Upper lobe of right lung (tissue), 1 donor: ENCODE measurements around the gene TFF3. TPM values are rescaled to one million over a fixed set of nuclear protein-coding genes. Genes with fewer than 3 reads are reported as not detected.

Experiments
- ATAC-seq: fragments of 200-7000 bp; cut with Tn5 transposase; one replicate; pipeline ENCODE4 v1.9.1; 2020; ENCODE audit warnings: mild to moderate bottlenecking, moderate library complexity
- DNase-seq: peaks from one replicate; pipeline ENCODE4 v3.0.0-alpha.2; 2020
- H3K27ac ChIP-seq: fragments of 200-600 bp; one replicate; pipeline ENCODE4 v1.8.0; 2022
- H3K27me3 ChIP-seq: fragments of 200-600 bp; one replicate; pipeline ENCODE4 v1.8.0; 2022; ENCODE audit warnings: mild to moderate bottlenecking
- H3K36me3 ChIP-seq: fragments of 200-600 bp; one replicate; pipeline ENCODE4 v1.8.0; 2022
- H3K4me1 ChIP-seq: fragments of 200-600 bp; one replicate; pipeline ENCODE4 v1.8.0; 2022
- H3K4me3 ChIP-seq: fragments of 200-600 bp; one replicate; pipeline ENCODE4 v1.8.0; 2022; ENCODE audit warnings: mild to moderate bottlenecking
- H3K9me3 ChIP-seq: fragments of 200-600 bp; one replicate; pipeline ENCODE4 v1.8.0; 2022
- CTCF ChIP-seq: fragments of 200-600 bp; IDR thresholded peaks from one replicate; pipeline ENCODE4 v1.8.0; 2022; ENCODE audit warnings: antibody characterized with exemption
- intact Hi-C: fragments of 100-400 bp; cut with DNase I; formaldehyde crosslinking; loops from one replicate; pipeline ENCODE4 v1.11.0; 2022
- total RNA-seq: library from RNA; stranded (reverse); fragmentation: NEBNext Ultra II Directional; extraction: Animal tissue kit (Norgen Biotek cat#: 25700); gene quantifications from one replicate; pipeline ENCODE4 v1.2.1, GENCODE V29; 2021
- donor health status: DM: no; HTN: yes; CAD: no; lungs with severe emphysema.

TFF3 gene
- total RNA-seq, 1 donor from 2014 or later, result 19.6 TPM

- ATAC-seq (no peak), DNase-seq (no peak)
- Histone ChIP-seq H3K36me3 (peaks cover 18% of the 10 kb centered on the region), H3K9me3 (no peaks in the 10 kb centered on the region), H3K27ac (no peak overlapping the region), H3K4me3 (no peak overlapping the region), H3K27me3 (no peaks in the 10 kb centered on the region), H3K4me1 (no peaks in the 10 kb centered on the region)
- intact Hi-C loops, result no loop called here
- no peak for TF ChIP-seq CTCF
Observed at GRCh38 chr21:42287193-42288083, 27.8 kb downstream of the TFF3 start.

GRCh38 chr21:42286416-42286815, 28.8 kb downstream of the TFF3 start:
- H3K9me3 ChIP-seq, result no peaks in the 10 kb centered on the region
- H3K27ac ChIP-seq, result no peak overlapping the region
- ATAC-seq (no peak), DNase-seq (no peak)
- no peaks in the 10 kb centered on the region for H3K27me3 ChIP-seq
- intact Hi-C loops, result no loop called here
- TF ChIP-seq CTCF, result no peak
- no peaks in the 10 kb centered on the region for H3K4me1 ChIP-seq
- H3K4me3 ChIP-seq, result no peak overlapping the region
- H3K36me3 ChIP-seq, result peaks cover 18% of the 10 kb centered on the region

DNA sequence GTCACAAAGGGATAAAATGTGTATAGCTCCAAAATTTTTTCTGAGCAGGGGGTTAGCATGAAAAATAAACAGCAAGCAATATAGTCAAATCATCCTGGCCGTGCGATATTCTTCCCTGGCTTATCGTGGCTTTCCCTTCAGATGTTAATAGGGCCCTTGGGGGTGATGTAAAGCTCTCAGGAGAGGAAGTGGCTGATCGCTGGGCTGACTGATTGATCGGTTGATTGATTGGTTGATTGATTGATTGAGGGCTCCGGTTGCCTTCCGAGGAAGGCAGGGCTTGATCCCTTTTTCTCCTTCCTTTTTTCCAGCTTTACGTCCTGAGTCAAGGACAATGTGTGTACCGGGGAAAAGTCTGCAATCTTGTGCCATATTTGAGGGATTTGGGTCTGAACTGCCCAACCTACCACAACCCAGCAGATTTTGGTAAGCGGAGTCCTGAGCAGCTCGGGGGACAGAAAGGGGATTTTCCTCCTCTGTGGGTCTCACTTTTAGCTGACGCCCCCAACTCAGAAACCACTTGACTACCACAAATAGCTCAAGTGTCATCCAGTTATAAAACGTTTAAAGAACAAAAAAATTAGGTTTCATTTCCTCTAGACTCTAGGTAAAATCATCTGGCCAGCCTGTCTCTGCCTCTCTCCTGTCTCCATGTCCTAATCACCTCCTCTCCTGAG, 29.5 kb downstream of the TFF3 start:
- no peak for DNase-seq

DNA sequence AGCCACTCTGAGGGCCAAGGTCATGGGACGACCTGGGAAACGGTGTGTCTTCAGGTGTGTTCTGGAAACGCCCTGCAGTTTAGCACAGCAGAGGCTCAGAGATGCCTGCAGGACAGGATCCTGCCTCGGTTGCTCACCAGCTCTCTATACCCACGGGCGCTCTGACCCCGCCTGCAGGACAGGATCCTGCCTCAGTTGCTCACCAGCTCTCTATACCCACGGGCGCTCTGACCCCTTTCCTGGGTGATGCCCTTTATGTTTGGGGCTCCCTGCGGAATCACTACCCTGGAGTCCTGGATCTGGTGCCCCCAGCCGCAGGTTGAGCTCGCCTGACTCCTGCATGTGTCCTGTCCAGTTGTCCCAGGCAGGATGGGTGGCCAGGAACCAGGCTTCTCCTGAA, 32.5 kb downstream of the TFF3 start:
- DNase-seq (no peak), ATAC-seq (no peak)
- H3K36me3 ChIP-seq, result peaks cover 11% of the 10 kb centered on the region
- no peak overlapping the region for H3K4me3 ChIP-seq
- H3K4me1 ChIP-seq, result no peaks in the 10 kb centered on the region
- H3K27ac ChIP-seq, result no peak overlapping the region
- no peaks in the 10 kb centered on the region for H3K9me3 ChIP-seq
- no peak for TF ChIP-seq CTCF
- H3K27me3 ChIP-seq, result no peaks in the 10 kb centered on the region
- intact Hi-C loops, result no loop called here

More for the DNA sequence above, 29.5 kb downstream of the TFF3 start:
- no peaks in the 10 kb centered on the region for H3K9me3 ChIP-seq
- no peak for ATAC-seq
- no peak overlapping the region for H3K27ac ChIP-seq
- H3K4me1 ChIP-seq, result no peaks in the 10 kb centered on the region
- intact Hi-C loops, result no loop called here
- H3K36me3 ChIP-seq, result peaks cover 18% of the 10 kb centered on the region
- TF ChIP-seq CTCF, result no peak
- H3K4me3 ChIP-seq, result no peak overlapping the region
- no peaks in the 10 kb centered on the region for H3K27me3 ChIP-seq

DNA sequence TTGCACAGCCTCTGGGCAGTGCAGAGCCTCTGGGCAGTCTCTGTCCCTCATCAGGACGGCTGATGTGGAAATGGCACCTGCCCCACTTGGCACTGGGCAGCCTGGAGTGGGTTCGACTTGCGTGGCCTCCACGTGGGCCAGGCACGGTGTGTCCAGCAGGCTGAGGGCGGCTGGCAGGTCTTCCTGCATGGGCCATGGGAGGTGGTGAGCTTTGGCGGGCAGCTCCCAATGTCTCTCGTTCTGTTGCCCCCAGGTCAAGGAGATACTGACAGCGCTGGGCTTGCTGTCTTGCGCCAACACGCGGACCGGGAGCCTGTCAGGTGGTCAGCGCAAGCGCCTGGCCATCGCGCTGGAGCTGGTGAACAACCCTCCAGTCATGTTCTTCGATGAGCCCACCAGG, 33.2 kb downstream of the TFF3 start:
- TF ChIP-seq CTCF, result no peak
- H3K27me3 ChIP-seq, result no peaks in the 10 kb centered on the region
- H3K4me1 ChIP-seq, result no peaks in the 10 kb centered on the region
- H3K4me3 ChIP-seq, result no peak overlapping the region
- H3K36me3 ChIP-seq, result peaks cover 13% of the 10 kb centered on the region
- no peak for ATAC-seq
- H3K9me3 ChIP-seq, result no peaks in the 10 kb centered on the region
- no peak overlapping the region for H3K27ac ChIP-seq
- intact Hi-C loops, result no loop called here
- DNase-seq, result no peak
